Caco-2 (cell line): Measurements from ENCODE around the gene FER. TPM values are rescaled to one million over a fixed set of nuclear protein-coding genes. Genes with fewer than 3 reads are reported as not detected.

Experiments
- BruUV-seq: library from RNA; stranded (reverse); fragments of 400-500 nt; replicated peaks from 2 replicates; lab custom pipeline; 2021; lab: Mats Ljungman, UMichigan
- CTCF ChIA-PET: fragments of 300-600 bp; sonication (Branson Sonifier 250); formaldehyde crosslinking; loops from one replicate; lab custom pipeline; 2022; ENCODE audit warnings: antibody characterized with exemption; lab: Charles Lee
- POLR2A ChIA-PET: fragments of 300-600 bp; sonication (Branson Sonifier 250); formaldehyde crosslinking; loops from one replicate; lab custom pipeline; 2022; ENCODE audit warnings: antibody characterized with exemption; lab: Charles Lee
- DNase-seq, 2 experiments: peaks; one replicate each; pipeline versions ENCODE4 v3.0.0 to v3.0.0-alpha.2; 2020 to 2022
- H3K27me3 ChIP-seq: replicated peaks from 2 replicates; pipeline ENCODE4 v1.6.0; 2011; ENCODE audit warnings: low read length; ENCODE audit not compliant: control insufficient read depth, insufficient read depth
- H3K36me3 ChIP-seq: 2 replicates; pipeline ENCODE4 v1.5.1; 2011; ENCODE audit warnings: low read length; ENCODE audit not compliant: control insufficient read depth, insufficient read depth
- H3K4me1 ChIP-seq: fragments of 250-450 bp; sonication (Bioruptor Pico); 2 replicates; pipeline ENCODE4 v1.5.1; 2020; ENCODE audit warnings: mild to moderate bottlenecking
- H3K4me3 ChIP-seq: 2 replicates; pipeline ENCODE4 v1.5.1; 2011; ENCODE audit warnings: low read depth, mild to moderate bottlenecking, control low read depth, low read length
- H3K9me3 ChIP-seq: fragments of 250-450 bp; sonication (Bioruptor Pico); 2 replicates; pipeline ENCODE4 v1.5.1; 2020; ENCODE audit warnings: mild to moderate bottlenecking, moderate library complexity
- H3K27ac Mint-ChIP-seq: one replicate; pipeline ENCODE4 v1.8.0; 2022; ENCODE audit warnings: mixed read lengths; ENCODE audit not compliant: unreplicated experiment
- H3K27me3 Mint-ChIP-seq: one replicate; pipeline ENCODE4 v1.8.0; 2022; ENCODE audit warnings: mixed read lengths; ENCODE audit not compliant: insufficient read depth, unreplicated experiment
- H3K36me3 Mint-ChIP-seq: one replicate; pipeline ENCODE4 v1.8.0; 2022; ENCODE audit warnings: mild to moderate bottlenecking, mixed read lengths; ENCODE audit not compliant: insufficient read depth, unreplicated experiment
- H3K4me1 Mint-ChIP-seq: one replicate; pipeline ENCODE4 v1.8.0; 2022; ENCODE audit warnings: low read depth, mixed read lengths; ENCODE audit not compliant: unreplicated experiment
- H3K4me3 Mint-ChIP-seq: one replicate; pipeline ENCODE4 v1.8.0; 2022; ENCODE audit warnings: mild to moderate bottlenecking, moderate library complexity, mixed read lengths; ENCODE audit not compliant: unreplicated experiment
- H3K9me3 Mint-ChIP-seq: one replicate; pipeline ENCODE4 v1.8.0; 2022; ENCODE audit warnings: mixed read lengths; ENCODE audit not compliant: unreplicated experiment
- CTCF ChIP-seq, 2 experiments: fragments of 200-600 bp in 1 of 2; IDR thresholded peaks; 1 replicate in 1 of 2; 2 replicates in 1 of 2; pipeline versions ENCODE4 v1.5.1 to v1.8.0; 2011 to 2022; ENCODE audit warnings: antibody characterized with exemption in 1 of 2, control low read depth in 1 of 2, inconsistent platforms in 1 of 2, low read depth in 1 of 2, low read length in 1 of 2, mild to moderate bottlenecking in 1 of 2, moderate library complexity in 1 of 2; ENCODE audit not compliant: insufficient read depth in 1 of 2, severe bottlenecking in 1 of 2, unreplicated experiment in 1 of 2
- intact Hi-C: fragments of 100-400 bp; cut with micrococcal nuclease; formaldehyde crosslinking; loops from one replicate; pipeline ENCODE4 v1.10.0; 2022; ENCODE audit not compliant: unreplicated experiment
- total RNA-seq: library from RNA; stranded (reverse); gene quantifications from 2 replicates; pipeline ENCODE4 v1.2.3, GENCODE V29; 2022

Gene FER
- total RNA-seq, 1 experiment from 2014 or later, result 43.1 TPM

- POLR2A ChIA-PET, result no interaction called here
- H3K27me3 Mint-ChIP-seq, result no peaks in the 10 kb centered on the region
- H3K27me3 ChIP-seq, result no peaks in the 10 kb centered on the region
- H3K9me3 ChIP-seq, result no peaks in the 10 kb centered on the region
- no peaks in the 10 kb centered on the region for H3K4me1 ChIP-seq
- no peak for DNase-seq
- no peaks in the 10 kb centered on the region for H3K4me1 Mint-ChIP-seq
- CTCF ChIA-PET, result no interaction called here
- intact Hi-C loops, result no loop called here
- no peak overlapping the region for H3K4me3 Mint-ChIP-seq
- H3K27ac Mint-ChIP-seq, result no peak overlapping the region
- no peak overlapping the region for H3K4me3 ChIP-seq
- peaks cover 23% of the 10 kb centered on the region for H3K9me3 Mint-ChIP-seq
- H3K36me3 Mint-ChIP-seq, result peaks cover 21% of the 10 kb centered on the region
- no TSS peak for BruUV-seq
- no peak for TF ChIP-seq CTCF (IDR thresholded peaks at IDR 0.05; ENCODE audit: insufficient read depth in 1 of 2, low read depth in 1 of 2, low read length in 1 of 2, severe bottlenecking in 1 of 2, unreplicated experiment in 1 of 2)
- H3K36me3 ChIP-seq, result no peaks in the 10 kb centered on the region
These were observed 306.3 kb downstream of the FER start for GRCh38 chr5:109053995-109054417.

- Histone ChIP-seq H3K27me3 (no peaks in the 10 kb centered on the region), H3K4me3 (no peak overlapping the region), H3K4me1 (no peaks in the 10 kb centered on the region), H3K9me3 (no peaks in the 10 kb centered on the region), H3K36me3 (no peaks in the 10 kb centered on the region)
- no TSS peak for BruUV-seq
- no peaks in the 10 kb centered on the region for H3K4me1 Mint-ChIP-seq
- DNase-seq, result no peak
- CTCF ChIA-PET, result no interaction called here
- H3K27ac Mint-ChIP-seq, result no peak overlapping the region
- POLR2A ChIA-PET, result no interaction called here
- no peak overlapping the region for H3K4me3 Mint-ChIP-seq
- intact Hi-C loops, result no loop called here
- peaks cover under 1% of the 10 kb centered on the region for H3K36me3 Mint-ChIP-seq
- no peak for TF ChIP-seq CTCF (IDR thresholded peaks at IDR 0.05; ENCODE audit: insufficient read depth in 1 of 2, low read depth in 1 of 2, low read length in 1 of 2, severe bottlenecking in 1 of 2, unreplicated experiment in 1 of 2)
- no peaks in the 10 kb centered on the region for H3K27me3 Mint-ChIP-seq
- H3K9me3 Mint-ChIP-seq, result peaks cover 13% of the 10 kb centered on the region
These were observed 312.8 kb downstream of the FER start for GRCh38 chr5:109060378-109061025.

- no peaks in the 10 kb centered on the region for H3K9me3 Mint-ChIP-seq
- H3K36me3 ChIP-seq, result no peaks in the 10 kb centered on the region
- no peaks in the 10 kb centered on the region for H3K9me3 ChIP-seq
- no peak for TF ChIP-seq CTCF (IDR thresholded peaks at IDR 0.05; ENCODE audit: insufficient read depth in 1 of 2, low read depth in 1 of 2, low read length in 1 of 2, severe bottlenecking in 1 of 2, unreplicated experiment in 1 of 2)
- DNase-seq, result no peak
- no peaks in the 10 kb centered on the region for H3K36me3 Mint-ChIP-seq
- no peaks in the 10 kb centered on the region for H3K27me3 Mint-ChIP-seq
- no peak overlapping the region for H3K4me3 Mint-ChIP-seq
- H3K4me1 Mint-ChIP-seq, result no peaks in the 10 kb centered on the region
- ChIA-PET CTCF (no interaction called here), POLR2A (no interaction called here)
- no peak overlapping the region for H3K4me3 ChIP-seq
- H3K27ac Mint-ChIP-seq, result no peak overlapping the region
- no peaks in the 10 kb centered on the region for H3K27me3 ChIP-seq
- no peaks in the 10 kb centered on the region for H3K4me1 ChIP-seq
- BruUV-seq, result no TSS peak
- intact Hi-C loops, result no loop called here
These were observed 315.0 kb downstream of the FER start for GRCh38 chr5:109062664-109063063.
